Tibial nerve (tissue), 4 donors: Measurements from ENCODE around the gene ANKRD17.

ENCODE experiments used
- EP300 ChIP-seq, 2 donors: sonication (generic); formaldehyde crosslinking; IDR thresholded peaks; one replicate each; pipeline ENCODE4 v1.6.1; 2017; ENCODE audit warnings: antibody characterized with exemption in 2 of 2, mild to moderate bottlenecking in 1 of 2
- POLR2A ChIP-seq, 2 donors: fragments of 450-650 bp; IDR thresholded peaks; one replicate each; pipeline ENCODE4 v1.6.1; 2017; ENCODE audit warnings: antibody characterized with exemption in 2 of 2, mild to moderate bottlenecking in 2 of 2, moderate library complexity in 2 of 2
- TF ChIP-seq, protein P1 (sequence below), 5 experiments: fragments of 200-600 bp in 3 of 5; fragments of 450-650 bp in 2 of 5; sonication (generic) in 3 of 5; IDR thresholded peaks; one replicate each; pipeline ENCODE4 v1.5.1; 2016 to 2019; ENCODE audit warnings: antibody characterized with exemption in 5 of 5, mild to moderate bottlenecking in 3 of 5, moderate library complexity in 2 of 5

DNA sequence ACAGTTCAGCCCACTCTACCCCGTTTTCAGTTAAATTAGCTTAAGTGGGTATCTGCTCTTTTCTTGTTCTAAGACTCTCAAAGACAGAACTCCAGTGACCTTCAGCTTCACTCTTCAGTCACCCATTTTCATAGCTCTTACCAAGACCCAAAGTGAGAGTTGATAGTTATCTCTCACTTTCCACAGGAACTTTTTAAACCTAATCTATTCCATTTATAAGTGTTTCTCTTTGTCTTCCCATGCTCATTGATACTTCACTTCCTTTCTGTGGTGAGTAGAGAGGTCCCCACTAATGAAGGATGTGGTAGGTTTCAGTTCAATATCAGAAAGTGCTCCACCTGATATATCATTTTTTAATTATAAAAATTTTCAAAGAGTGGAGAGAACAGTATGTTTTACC lies 222.5 kb downstream of the ANKRD17 start:
- TF ChIP-seq POLR2A (IDR thresholded peaks at IDR 0.05) (no peak), EP300 (IDR thresholded peaks at IDR 0.05) (no peak)
- TF ChIP-seq, protein P1, sequence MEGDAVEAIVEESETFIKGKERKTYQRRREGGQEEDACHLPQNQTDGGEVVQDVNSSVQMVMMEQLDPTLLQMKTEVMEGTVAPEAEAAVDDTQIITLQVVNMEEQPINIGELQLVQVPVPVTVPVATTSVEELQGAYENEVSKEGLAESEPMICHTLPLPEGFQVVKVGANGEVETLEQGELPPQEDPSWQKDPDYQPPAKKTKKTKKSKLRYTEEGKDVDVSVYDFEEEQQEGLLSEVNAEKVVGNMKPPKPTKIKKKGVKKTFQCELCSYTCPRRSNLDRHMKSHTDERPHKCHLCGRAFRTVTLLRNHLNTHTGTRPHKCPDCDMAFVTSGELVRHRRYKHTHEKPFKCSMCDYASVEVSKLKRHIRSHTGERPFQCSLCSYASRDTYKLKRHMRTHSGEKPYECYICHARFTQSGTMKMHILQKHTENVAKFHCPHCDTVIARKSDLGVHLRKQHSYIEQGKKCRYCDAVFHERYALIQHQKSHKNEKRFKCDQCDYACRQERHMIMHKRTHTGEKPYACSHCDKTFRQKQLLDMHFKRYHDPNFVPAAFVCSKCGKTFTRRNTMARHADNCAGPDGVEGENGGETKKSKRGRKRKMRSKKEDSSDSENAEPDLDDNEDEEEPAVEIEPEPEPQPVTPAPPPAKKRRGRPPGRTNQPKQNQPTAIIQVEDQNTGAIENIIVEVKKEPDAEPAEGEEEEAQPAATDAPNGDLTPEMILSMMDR (IDR thresholded peaks at IDR 0.05) = no peak
